GM23338 (cell line): Measurements from ENCODE around the gene SMTNL2. TPM values are rescaled to one million over a fixed set of nuclear protein-coding genes. Genes with fewer than 3 reads are reported as not detected.
"Not testable (repeated sequence)": the region's sequence is repeated elsewhere in the genome, so short reads cannot be mapped to it uniquely, and the experiment has no call there.

ENCODE experiments used
- ATAC-seq: fragments of 200-7000 bp; cut with Tn5 transposase; 3 replicates; pipeline ENCODE4 v1.9.1; 2020
- DNase-seq: peaks from one replicate; pipeline ENCODE4 v3.0.0-alpha.2; 2015; ENCODE audit warnings: low spot score
- H2AFZ ChIP-seq: fragments of 200-600 bp; sonication (generic); 2 replicates; pipeline ENCODE4 v1.8.0; 2016; ENCODE audit warnings: antibody characterized with exemption, mild to moderate bottlenecking, moderate library complexity
- H3F3A ChIP-seq: fragments of 200-600 bp; sonication (generic); replicated peaks from 2 replicates; pipeline ENCODE4 v1.8.0; 2017; ENCODE audit warnings: antibody characterized with exemption, mixed run types, low read depth
- H3K27ac ChIP-seq: fragments of 200-600 bp; sonication (generic); 2 replicates; pipeline ENCODE4 v1.6.1; 2016; ENCODE audit warnings: low read depth
- H3K27me3 ChIP-seq: fragments of 200-600 bp; sonication (generic); 2 replicates; pipeline ENCODE4 v1.8.0; 2016; ENCODE audit warnings: mild to moderate bottlenecking, mixed run types, moderate library complexity; ENCODE audit not compliant: insufficient read depth
- H3K36me3 ChIP-seq: fragments of 200-600 bp; sonication (generic); 2 replicates; pipeline ENCODE4 v1.8.0; 2016; ENCODE audit warnings: mild to moderate bottlenecking; ENCODE audit not compliant: insufficient read depth
- H3K4me1 ChIP-seq: fragments of 200-600 bp; sonication (generic); 2 replicates; pipeline ENCODE4 v1.8.0; 2016; ENCODE audit warnings: mild to moderate bottlenecking, moderate library complexity; ENCODE audit not compliant: insufficient read depth
- H3K4me2 ChIP-seq: fragments of 200-600 bp; sonication (generic); 2 replicates; pipeline ENCODE4 v1.7.1; 2017; ENCODE audit warnings: mixed run types
- H3K4me3 ChIP-seq: fragments of 200-600 bp; sonication (generic); 2 replicates; pipeline ENCODE4 v1.6.1; 2016; ENCODE audit warnings: mixed run types
- H3K79me2 ChIP-seq: fragments of 200-600 bp; sonication (generic); replicated peaks from 2 replicates; pipeline ENCODE4 v1.8.0; 2017; ENCODE audit warnings: mild to moderate bottlenecking; ENCODE audit not compliant: insufficient read depth
- H3K9me2 ChIP-seq: fragments of 200-600 bp; sonication (generic); 2 replicates; pipeline ENCODE4 v1.8.0; 2017; ENCODE audit not compliant: insufficient read depth
- H4K20me1 ChIP-seq: fragments of 200-600 bp; sonication (generic); replicated peaks from 2 replicates; pipeline ENCODE4 v1.8.0; 2017; ENCODE audit warnings: mild to moderate bottlenecking; ENCODE audit not compliant: insufficient read depth
- H3K27ac Mint-ChIP-seq: 2 replicates; pipeline ENCODE4 v1.8.0; 2020; ENCODE audit warnings: inconsistent platforms, mild to moderate bottlenecking, moderate library complexity, mixed read lengths
- H3K27me3 Mint-ChIP-seq: 3 replicates; pipeline ENCODE4 v1.8.0; 2022; ENCODE audit warnings: low read depth, mild to moderate bottlenecking, moderate library complexity, mixed read lengths, inconsistent platforms; ENCODE audit not compliant: insufficient read depth, poor library complexity
- H3K36me3 Mint-ChIP-seq: 3 replicates; pipeline ENCODE4 v1.8.0; 2021; ENCODE audit warnings: low read depth, mild to moderate bottlenecking, inconsistent platforms, moderate library complexity, mixed read lengths
- H3K4me1 Mint-ChIP-seq: 3 replicates; pipeline ENCODE4 v1.8.0; 2020; ENCODE audit warnings: mild to moderate bottlenecking, inconsistent platforms, mixed read lengths
- H3K4me3 Mint-ChIP-seq: 3 replicates; pipeline ENCODE4 v1.8.0; 2021; ENCODE audit warnings: moderate library complexity, mild to moderate bottlenecking, inconsistent platforms, mixed read lengths
- H3K9me3 Mint-ChIP-seq: 3 replicates; pipeline ENCODE4 v1.8.0; 2020; ENCODE audit warnings: moderate library complexity, mild to moderate bottlenecking, inconsistent platforms, mixed read lengths
- CTCF ChIP-seq, 2 experiments: fragments of 200-600 bp in 1 of 2; sonication (generic) in 1 of 2; conservative IDR thresholded peaks; 2 replicates each; pipeline versions ENCODE4 v1.5.1 to v1.6.1; 2016 to 2017; ENCODE audit warnings: antibody characterized with exemption in 2 of 2, low read depth in 2 of 2, mild to moderate bottlenecking in 2 of 2, moderate library complexity in 1 of 2
- EZH2 ChIP-seq: fragments of 200-600 bp; sonication (generic); IDR thresholded peaks from one replicate; pipeline ENCODE4 v1.8.0; 2017; ENCODE audit warnings: antibody characterized with exemption, mild to moderate bottlenecking, low read depth; ENCODE audit not compliant: unreplicated experiment
- polyA plus RNA-seq: library from polyadenylated mRNA; unstranded; fragments of >200 nt; fragmentation: Nextera tagmentation; extraction: Ambion mirVana; gene quantifications from 2 replicates; pipeline ENCODE4 v1.2.1, GENCODE V29; 2016
- total RNA-seq: library from RNA; depleted of rRNA; stranded (reverse); fragments of >200 nt; shearing (Covaris generic); gene quantifications from 2 replicates; pipeline ENCODE4 v1.2.3, GENCODE V29; 2014

The SMTNL2 gene
- total and polyA plus RNA-seq, 2 experiments from 2014 or later: 1.3 to 4.3 TPM

DNA sequence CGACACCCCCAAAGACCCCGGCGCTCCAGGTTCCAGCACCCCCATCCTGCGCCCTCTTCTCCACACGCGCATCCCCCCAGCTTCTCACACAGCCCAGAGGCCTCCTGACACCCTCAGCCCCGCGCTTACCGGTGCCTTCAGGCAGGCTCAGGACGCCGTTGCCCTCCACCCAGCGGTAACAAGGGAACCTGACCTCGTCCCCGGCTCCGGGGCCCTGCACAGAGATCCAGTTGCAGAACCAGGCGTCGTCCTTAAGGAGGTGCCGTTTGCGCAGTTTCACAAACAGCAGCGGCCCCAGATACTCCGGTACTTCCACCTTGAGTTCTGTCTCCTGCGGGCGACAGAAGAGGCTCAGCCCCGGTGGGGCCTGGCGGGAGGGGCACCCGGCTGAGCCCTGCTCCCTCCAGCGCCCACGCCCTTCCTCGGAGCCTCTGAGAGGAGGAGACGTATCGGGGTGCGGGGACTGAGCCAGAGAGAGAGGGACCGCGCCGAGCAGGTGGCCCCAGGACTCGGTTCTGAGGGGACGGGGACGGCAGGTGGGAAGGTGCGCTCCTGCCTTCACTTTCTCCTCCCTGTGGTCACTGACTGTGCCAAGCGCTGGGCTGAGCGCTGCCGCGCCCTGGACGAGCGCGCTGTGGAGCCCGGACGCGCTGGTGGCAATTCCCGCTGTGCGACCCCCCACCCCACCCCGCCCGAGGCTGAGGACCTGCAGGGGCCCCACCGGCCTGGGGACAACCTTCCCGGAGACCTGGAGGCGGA, 55.2 kb downstream of the SMTNL2 start:
- not testable (repeated sequence) for H3K36me3 Mint-ChIP-seq, H3K9me3 Mint-ChIP-seq, H3K9me2 ChIP-seq, H3K27ac Mint-ChIP-seq, H3K27ac ChIP-seq, H4K20me1 ChIP-seq, H3K36me3 ChIP-seq, H3F3A ChIP-seq, H3K79me2 ChIP-seq
- TF ChIP-seq EZH2: peak; percentile 73
- peak; percentile 34 to 57 for TF ChIP-seq CTCF (conservative IDR thresholded peaks at IDR 0.05; ENCODE audit: low read depth in 2 of 2)
- Histone ChIP-seq H3K4me3 (peak overlapping the region; percentile 57), H3K27me3 (peaks cover 79% of the 10 kb centered on the region), H3K4me1 (peaks cover 19% of the 10 kb centered on the region), H2AFZ (peak overlapping the region; percentile 56; the same call in 1 of the 2 replicates), H3K4me2 (peak overlapping the region; percentile 77)
- peak; percentile 92 for DNase-seq
- peak; percentile 78 for ATAC-seq
- peaks cover 80% of the 10 kb centered on the region for H3K27me3 Mint-ChIP-seq
- H3K4me1 Mint-ChIP-seq: peaks cover 46% of the 10 kb centered on the region
- peak overlapping the region; percentile 71 for H3K4me3 Mint-ChIP-seq

GRCh38 chr17:4640569-4641188, 56.4 kb downstream of the SMTNL2 start:
- H3K4me3 Mint-ChIP-seq: peak overlapping the region; percentile 74
- H3K9me2 ChIP-seq, H2AFZ ChIP-seq, H4K20me1 ChIP-seq, H3K36me3 ChIP-seq, H3K27ac ChIP-seq, H3K9me3 Mint-ChIP-seq, H3F3A ChIP-seq, H3K79me2 ChIP-seq, H3K36me3 Mint-ChIP-seq, H3K27ac Mint-ChIP-seq: not testable (repeated sequence)
- H3K27me3 Mint-ChIP-seq: peaks cover 80% of the 10 kb centered on the region
- H3K27me3 ChIP-seq: peaks cover 79% of the 10 kb centered on the region
- peak overlapping the region; percentile 69 for H3K4me3 ChIP-seq
- peak; percentile 36 for DNase-seq
- H3K4me1 ChIP-seq: peaks cover 11% of the 10 kb centered on the region
- ATAC-seq: peak; percentile 19
- H3K4me1 Mint-ChIP-seq: peaks cover 44% of the 10 kb centered on the region
- H3K4me2 ChIP-seq: peak overlapping the region; percentile 90

DNA sequence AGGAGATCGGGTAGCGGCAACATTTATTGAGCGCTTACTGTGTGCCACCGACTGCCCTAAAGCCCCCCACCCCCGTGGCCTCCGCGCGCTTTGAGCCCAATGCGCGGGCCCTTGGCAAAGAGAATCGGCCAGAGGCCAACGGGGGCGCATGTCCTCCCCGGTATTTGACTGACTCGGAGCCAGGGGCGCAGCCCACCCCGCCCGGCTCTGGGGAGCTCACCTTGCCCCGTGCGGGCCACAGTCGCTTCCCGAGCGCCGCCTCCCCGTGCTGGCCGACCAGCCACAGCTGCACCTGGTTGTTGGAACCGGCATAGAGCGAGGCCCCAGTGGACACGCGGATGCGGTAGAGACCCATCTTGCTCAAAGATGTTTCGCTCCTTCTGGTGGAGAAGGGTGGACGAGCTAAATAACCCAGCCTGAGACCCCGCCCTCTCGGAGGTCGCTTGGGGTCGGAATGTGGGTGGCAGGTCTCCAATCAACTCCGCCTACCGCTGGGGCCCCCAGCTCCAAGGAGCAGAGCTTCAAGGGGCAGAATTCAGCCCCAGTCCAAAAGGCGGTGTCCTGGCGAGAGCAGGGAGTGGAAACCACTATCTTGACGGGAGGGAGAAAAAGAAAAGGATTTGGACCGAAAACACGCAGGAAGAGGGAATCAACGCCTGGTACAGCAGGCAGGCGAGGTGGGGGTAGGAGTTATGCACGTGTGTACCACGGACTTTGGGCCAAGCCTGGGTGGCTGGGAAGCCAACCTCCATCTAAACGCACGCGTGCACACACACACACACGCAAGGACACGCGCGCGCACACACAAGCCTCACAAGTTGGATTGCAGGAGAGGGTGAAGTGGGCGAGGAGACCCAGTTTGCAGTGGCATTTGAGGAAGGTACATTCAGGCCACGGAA, 57.2 kb downstream of the SMTNL2 start, which contains the start of gene ALOX15:
TSS of gene ALOX15 (minus strand) at position 382 of the 899 bp plus-strand sequence. CDS start at position 355, 27 bp downstream.
- Histone ChIP-seq H4K20me1 (no peaks in the 10 kb centered on the region), H3K4me1 (peaks cover 10% of the 10 kb centered on the region), H3K9me2 (peaks cover 5% of the 10 kb centered on the region; the same call in 1 of the 2 replicates), H3K4me3 (peak within 1 kb of the TSS; percentile 69), H3F3A (no peaks in the 10 kb centered on the region), H3K4me2 (peak within 1 kb of the TSS; percentile 90), H3K36me3 (no peaks in the 10 kb centered on the region), H3K27me3 (peaks cover 73% of the 10 kb centered on the region), H3K79me2 (no peaks in the 10 kb centered on the region), H2AFZ (peak within 1 kb of the TSS; percentile 94), H3K27ac (no peak within 1 kb of the TSS)
- DNase-seq (peak; percentile 60), ATAC-seq (peak; percentile 31)
- H3K27me3 Mint-ChIP-seq: peaks cover 77% of the 10 kb centered on the region
- H3K4me1 Mint-ChIP-seq: peaks cover 35% of the 10 kb centered on the region
- H3K9me3 Mint-ChIP-seq: peaks cover 1% of the 10 kb centered on the region; the same call in 1 of the 3 replicates
- no peaks in the 10 kb centered on the region for H3K36me3 Mint-ChIP-seq
- TF ChIP-seq CTCF (conservative IDR thresholded peaks at IDR 0.05; ENCODE audit: low read depth in 2 of 2) (no peak), EZH2 (peak; percentile 85)
- no peak within 1 kb of the TSS for H3K27ac Mint-ChIP-seq
- H3K4me3 Mint-ChIP-seq: peak within 1 kb of the TSS; percentile 71
